Smooth muscle cell (in vitro differentiated cells): ENCODE results near the gene NELFB. TPM values are rescaled to one million over a fixed set of nuclear protein-coding genes. Genes with fewer than 3 reads are reported as not detected.

Source experiments
- DNase-seq: peaks from one replicate; lab custom pipeline; 2025; ENCODE audit not compliant: unreplicated experiment; lab: John Stamatoyannopoulos, UW
- H2AFZ ChIP-seq: fragments of 200-600 bp; sonication (generic); 2 replicates; pipeline ENCODE4 v1.6.0; 2016; ENCODE audit warnings: antibody characterized with exemption, low read depth, mild to moderate bottlenecking
- H3F3A ChIP-seq: fragments of 200-600 bp; sonication (generic); 2 replicates; pipeline ENCODE4 v1.6.0; 2017; ENCODE audit warnings: antibody characterized with exemption, low read depth
- H3K27ac ChIP-seq: fragments of 200-600 bp; sonication (generic); 2 replicates; pipeline ENCODE4 v1.5.1; 2016; ENCODE audit warnings: low read depth, mild to moderate bottlenecking
- H3K27me3 ChIP-seq: fragments of 200-600 bp; sonication (generic); 2 replicates; pipeline ENCODE4 v1.6.1; 2016; ENCODE audit warnings: low read depth, mild to moderate bottlenecking
- H3K36me3 ChIP-seq: fragments of 200-600 bp; sonication (generic); 2 replicates; pipeline ENCODE4 v1.5.1; 2016; ENCODE audit warnings: low read depth
- H3K4me1 ChIP-seq: fragments of 200-600 bp; sonication (generic); 2 replicates; pipeline ENCODE4 v1.5.1; 2016; ENCODE audit warnings: low read depth
- H3K4me2 ChIP-seq: fragments of 200-600 bp; sonication (generic); 2 replicates; pipeline ENCODE4 v1.6.0; 2016; ENCODE audit warnings: mild to moderate bottlenecking
- H3K4me3 ChIP-seq: fragments of 200-600 bp; sonication (generic); 2 replicates; pipeline ENCODE4 v1.5.1; 2016; ENCODE audit warnings: mild to moderate bottlenecking
- H3K79me2 ChIP-seq: fragments of 200-600 bp; sonication (generic); 2 replicates; pipeline ENCODE4 v1.6.0; 2016; ENCODE audit warnings: low read depth, mild to moderate bottlenecking
- H3K9ac ChIP-seq: fragments of 200-600 bp; sonication (generic); 2 replicates; pipeline ENCODE4 v1.6.0; 2016; ENCODE audit warnings: low read depth
- H3K9me3 ChIP-seq: fragments of 200-600 bp; sonication (generic); replicated peaks from 2 replicates; pipeline ENCODE4 v1.5.1; 2016; ENCODE audit warnings: low read depth
- H4K20me1 ChIP-seq: fragments of 200-600 bp; sonication (generic); 2 replicates; pipeline ENCODE4 v1.6.0; 2016; ENCODE audit warnings: low read depth
- WGBS: methylation state at CpG from one replicate; pipeline ENCODE4 v1.1.7; 2016; ENCODE audit warnings: low lambda C conversion rate; 5-methylcytosine and 5-hydroxymethylcytosine counted together
- polyA plus RNA-seq: library from polyadenylated mRNA; unstranded; fragments of >200 nt; fragmentation: Nextera tagmentation; extraction: Ambion mirVana; gene quantifications from 2 replicates; pipeline ENCODE4 v1.2.1, GENCODE V29; 2016
- total RNA-seq: library from RNA; depleted of rRNA; stranded (reverse); fragments of >200 nt; gene quantifications from 2 replicates; pipeline ENCODE4 v1.2.3, GENCODE V29; 2014
- TF ChIP-seq, protein P1 (sequence below): fragments of 200-600 bp; sonication (generic); IDR thresholded peaks from 2 replicates; pipeline ENCODE4 v1.5.1; 2017; ENCODE audit warnings: borderline replicate concordance, mild to moderate bottlenecking, antibody characterized with exemption; ENCODE audit not compliant: insufficient read depth, poor library complexity, severe bottlenecking

The NELFB gene
- total and polyA plus RNA-seq, 2 experiments from 2014 or later = 23.3 to 60.9 TPM

DNA sequence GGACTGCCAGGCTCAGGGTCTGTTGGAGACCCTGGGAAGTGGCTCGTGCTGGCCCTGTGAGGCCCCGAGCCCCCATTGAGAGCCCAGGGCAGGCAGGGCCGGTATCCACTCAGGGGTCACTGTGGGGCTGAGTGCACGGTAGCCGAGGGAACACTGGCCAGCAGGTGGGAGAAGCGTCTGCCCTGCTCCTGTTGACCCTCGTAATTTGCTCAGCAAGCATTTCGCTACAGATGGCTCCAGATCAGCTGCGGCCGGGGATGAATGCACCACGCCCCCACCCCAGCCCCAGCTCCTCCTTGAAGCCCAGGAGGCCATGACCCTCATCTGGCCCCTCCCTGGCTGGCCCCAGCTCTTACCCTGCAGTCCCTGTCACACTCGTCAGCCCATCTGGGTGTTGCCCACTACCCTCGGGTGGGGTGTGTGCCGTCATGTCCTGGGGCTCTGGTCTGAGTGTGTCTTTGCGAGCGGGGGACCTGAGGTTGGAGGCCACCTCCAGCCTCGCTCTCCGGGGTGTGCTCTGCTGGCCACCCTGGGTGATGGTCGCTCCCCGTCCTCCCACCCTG, 53.0 kb downstream of the NELFB start:
- TF ChIP-seq, protein P1, sequence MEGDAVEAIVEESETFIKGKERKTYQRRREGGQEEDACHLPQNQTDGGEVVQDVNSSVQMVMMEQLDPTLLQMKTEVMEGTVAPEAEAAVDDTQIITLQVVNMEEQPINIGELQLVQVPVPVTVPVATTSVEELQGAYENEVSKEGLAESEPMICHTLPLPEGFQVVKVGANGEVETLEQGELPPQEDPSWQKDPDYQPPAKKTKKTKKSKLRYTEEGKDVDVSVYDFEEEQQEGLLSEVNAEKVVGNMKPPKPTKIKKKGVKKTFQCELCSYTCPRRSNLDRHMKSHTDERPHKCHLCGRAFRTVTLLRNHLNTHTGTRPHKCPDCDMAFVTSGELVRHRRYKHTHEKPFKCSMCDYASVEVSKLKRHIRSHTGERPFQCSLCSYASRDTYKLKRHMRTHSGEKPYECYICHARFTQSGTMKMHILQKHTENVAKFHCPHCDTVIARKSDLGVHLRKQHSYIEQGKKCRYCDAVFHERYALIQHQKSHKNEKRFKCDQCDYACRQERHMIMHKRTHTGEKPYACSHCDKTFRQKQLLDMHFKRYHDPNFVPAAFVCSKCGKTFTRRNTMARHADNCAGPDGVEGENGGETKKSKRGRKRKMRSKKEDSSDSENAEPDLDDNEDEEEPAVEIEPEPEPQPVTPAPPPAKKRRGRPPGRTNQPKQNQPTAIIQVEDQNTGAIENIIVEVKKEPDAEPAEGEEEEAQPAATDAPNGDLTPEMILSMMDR = no peak
- Histone ChIP-seq H3K27me3 (no peaks in the 10 kb centered on the region), H3K9me3 (no peaks in the 10 kb centered on the region), H3K36me3 (no peaks in the 10 kb centered on the region), H3K27ac (no peak overlapping the region), H3K4me1 (peaks cover 21% of the 10 kb centered on the region), H3K79me2 (no peaks in the 10 kb centered on the region), H4K20me1 (no peaks in the 10 kb centered on the region), H3F3A (no peaks in the 10 kb centered on the region), H2AFZ (no peak overlapping the region), H3K9ac (no peak overlapping the region), H3K4me3 (no peak overlapping the region), H3K4me2 (no peak overlapping the region)
- WGBS = 84% methylated on average over 17 of the region's 20 CpGs
- DNase-seq = no peak

DNA sequence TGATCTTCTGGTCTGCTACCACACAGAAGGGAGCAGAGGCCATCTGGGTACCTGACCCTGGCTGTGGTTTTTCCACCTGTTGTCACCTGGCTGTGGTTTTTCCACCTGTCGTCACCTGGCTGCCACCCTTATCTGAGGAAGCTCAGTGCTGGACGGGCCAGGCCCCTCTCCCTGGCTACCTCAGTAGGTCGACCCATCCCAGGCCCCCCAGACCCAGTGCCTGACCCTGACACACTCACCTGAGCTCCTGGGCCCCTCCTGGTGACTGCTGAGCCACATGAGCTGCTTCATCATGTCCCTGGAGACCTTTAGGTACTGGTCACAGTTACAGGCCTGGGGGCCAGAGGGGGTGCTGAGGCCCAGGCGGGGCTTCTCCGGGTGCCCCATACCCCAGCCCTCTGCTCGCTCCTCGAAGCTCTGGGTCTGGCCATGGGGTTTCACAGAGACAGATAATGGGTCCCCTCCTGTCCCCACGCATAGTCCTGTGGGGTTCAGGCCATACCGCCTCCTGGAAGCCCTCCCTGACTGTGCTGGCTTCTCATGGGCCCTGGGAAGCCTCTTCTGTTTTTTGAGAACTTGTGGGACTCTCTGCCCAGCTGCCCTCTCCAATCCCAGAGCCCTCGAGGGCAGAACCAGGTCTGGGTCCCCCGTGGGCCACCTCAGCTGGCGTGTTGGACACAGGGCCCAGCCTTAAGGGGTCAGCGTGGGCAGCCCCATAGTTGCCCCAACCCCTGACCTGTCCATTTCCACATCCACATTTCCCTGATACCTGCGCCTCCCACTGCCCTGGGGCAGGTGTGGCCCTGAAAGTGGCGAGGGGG, 54.5 kb downstream of the NELFB start:
- Histone ChIP-seq H3K4me3 (no peak overlapping the region), H3K79me2 (no peaks in the 10 kb centered on the region), H3K9me3 (no peaks in the 10 kb centered on the region), H2AFZ (no peak overlapping the region), H4K20me1 (no peaks in the 10 kb centered on the region), H3K4me2 (no peak overlapping the region), H3K27ac (no peak overlapping the region), H3F3A (no peaks in the 10 kb centered on the region), H3K4me1 (peaks cover 25% of the 10 kb centered on the region), H3K27me3 (no peaks in the 10 kb centered on the region), H3K36me3 (no peaks in the 10 kb centered on the region), H3K9ac (no peak overlapping the region)
- WGBS = 92% methylated on average over 12 of the region's 15 CpGs
- no peak for DNase-seq
- TF ChIP-seq, protein P1 = no peak

DNA sequence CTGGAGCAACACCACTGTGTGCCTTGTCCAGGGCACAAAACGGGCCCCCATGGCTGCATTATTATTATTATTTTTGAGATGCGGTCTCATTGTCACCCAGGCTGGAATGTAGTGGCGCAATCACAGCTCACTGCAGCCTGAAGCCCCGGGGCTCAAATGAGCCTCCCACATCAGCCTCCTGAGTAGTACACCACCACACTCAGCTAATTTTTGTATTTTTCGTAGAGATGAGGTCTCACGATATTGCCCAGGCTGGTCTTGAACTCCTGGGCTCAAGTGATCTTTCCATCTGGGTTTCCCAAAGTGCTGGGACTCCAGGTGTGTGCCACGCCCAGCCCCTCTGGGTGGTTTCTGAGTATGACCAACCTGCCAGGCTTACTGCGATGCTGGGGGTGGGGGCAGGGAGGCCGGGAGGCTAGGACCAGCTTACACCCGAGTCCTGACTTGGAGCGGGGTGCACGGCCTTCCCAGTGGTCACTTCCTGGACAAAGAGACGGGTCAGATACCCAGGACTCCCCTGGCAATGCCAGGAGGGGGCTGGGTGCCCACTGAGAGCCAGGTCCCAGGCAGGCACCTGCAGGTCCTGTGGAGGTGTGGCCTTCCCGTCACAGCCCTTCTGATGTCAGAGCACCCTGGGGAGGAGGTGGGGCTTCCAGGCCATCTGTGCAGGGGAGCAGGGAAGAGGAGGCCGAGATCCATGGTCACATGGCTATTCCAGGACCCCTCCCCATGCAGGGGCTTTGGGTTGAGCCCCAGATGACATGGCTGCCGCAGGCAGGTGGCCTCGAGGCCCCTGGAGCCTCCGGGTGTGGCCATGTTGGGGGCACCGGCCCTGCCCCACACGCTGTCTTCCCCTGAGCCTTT, 55.3 kb downstream of the NELFB start:
- no peak overlapping the region for H3K4me3 ChIP-seq
- H4K20me1 ChIP-seq = no peaks in the 10 kb centered on the region
- no peak overlapping the region for H3K4me2 ChIP-seq
- H3K27ac ChIP-seq = peak overlapping the region; percentile 52
- no peak overlapping the region for H2AFZ ChIP-seq
- H3K9ac ChIP-seq = no peak overlapping the region
- TF ChIP-seq, protein P1 = no peak
- 86% methylated on average over 18 of the region's 20 CpGs for WGBS
- DNase-seq = no peak
- no peaks in the 10 kb centered on the region for H3K27me3 ChIP-seq
- no peaks in the 10 kb centered on the region for H3F3A ChIP-seq
- peaks cover 26% of the 10 kb centered on the region for H3K4me1 ChIP-seq
- H3K79me2 ChIP-seq = no peaks in the 10 kb centered on the region
- no peaks in the 10 kb centered on the region for H3K9me3 ChIP-seq
- H3K36me3 ChIP-seq = no peaks in the 10 kb centered on the region
